Dedifferentiated amniotic fluid mesenchymal stem cell (primary cell): ENCODE measurements around the gene PKN1.
"Not testable (repeated sequence)": the region's sequence is repeated elsewhere in the genome, so short reads cannot be mapped to it uniquely, and the experiment has no call there.

Experiments used
- DNase-seq: peaks from one replicate; pipeline ENCODE4 v3.0.0-alpha.2; 2016; ENCODE audit errors: extremely low spot score

Gene PKN1

DNA sequence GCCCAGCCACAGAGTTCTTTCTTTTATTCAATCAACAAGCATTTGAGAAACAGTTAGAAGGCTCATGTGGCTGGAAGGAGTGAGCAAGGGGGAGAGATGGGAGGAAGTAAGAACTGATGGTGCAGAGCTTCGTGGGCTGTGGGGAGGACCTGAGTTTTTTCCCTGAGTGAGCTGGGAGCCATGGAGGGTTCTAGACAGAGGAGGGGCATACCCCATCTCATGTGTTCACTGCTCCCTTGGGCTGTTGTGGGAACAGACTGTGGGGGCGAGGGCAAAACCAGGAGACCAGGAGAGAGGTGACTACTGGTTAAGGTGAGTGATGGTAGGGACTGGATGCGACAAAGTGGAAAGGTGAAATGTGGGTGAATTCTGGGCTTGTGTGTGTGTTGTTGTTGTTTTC, 2.4 kb upstream of the PKN1 start:
- DNase-seq, result no peak

DNA sequence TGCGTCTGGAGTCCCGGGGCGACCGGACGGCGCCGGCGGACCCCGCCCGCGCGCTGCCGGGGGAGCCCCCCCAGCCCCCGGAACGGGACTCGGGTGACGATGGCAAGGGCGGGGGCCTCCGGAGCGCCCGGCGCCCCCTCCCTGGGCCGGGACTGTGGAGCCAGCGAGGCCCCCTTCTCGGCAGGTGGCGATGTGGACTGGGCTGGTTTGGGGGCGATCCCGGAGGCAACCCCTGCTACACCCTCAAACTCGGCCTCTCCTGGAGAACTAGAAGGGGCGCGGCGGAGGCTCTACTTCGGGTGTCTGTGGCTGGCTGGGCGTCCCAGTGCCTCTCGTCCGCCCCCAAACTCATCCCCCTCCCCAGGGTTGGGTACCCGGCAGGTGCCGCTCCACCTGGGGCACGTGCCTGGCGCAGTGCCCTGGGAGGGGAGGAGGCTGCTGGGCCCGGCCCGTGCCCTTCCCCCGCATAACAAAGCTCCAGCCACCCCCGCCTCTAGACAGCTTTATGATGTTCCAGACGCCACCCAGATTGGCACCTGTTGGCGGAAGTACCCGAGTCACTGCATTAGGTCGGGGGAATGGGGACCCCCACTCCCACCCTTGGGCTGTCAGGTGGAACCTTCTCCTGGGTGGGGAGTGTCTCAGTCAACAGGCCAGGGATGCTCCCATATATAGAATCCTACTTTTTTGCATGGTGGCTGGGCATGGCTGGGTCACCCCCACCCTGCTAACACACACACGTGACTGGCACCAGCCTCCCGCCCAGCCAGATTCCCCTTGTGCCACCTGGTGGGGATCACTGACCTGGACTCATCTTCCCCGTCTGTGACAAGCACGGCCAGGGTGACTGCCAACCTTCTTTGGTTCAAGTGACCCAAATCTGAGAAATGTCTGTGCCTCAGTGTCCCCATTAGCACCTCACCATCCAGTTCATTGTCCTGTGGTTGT, 722 bp downstream of the PKN1 start:
- no peak for DNase-seq

DNA sequence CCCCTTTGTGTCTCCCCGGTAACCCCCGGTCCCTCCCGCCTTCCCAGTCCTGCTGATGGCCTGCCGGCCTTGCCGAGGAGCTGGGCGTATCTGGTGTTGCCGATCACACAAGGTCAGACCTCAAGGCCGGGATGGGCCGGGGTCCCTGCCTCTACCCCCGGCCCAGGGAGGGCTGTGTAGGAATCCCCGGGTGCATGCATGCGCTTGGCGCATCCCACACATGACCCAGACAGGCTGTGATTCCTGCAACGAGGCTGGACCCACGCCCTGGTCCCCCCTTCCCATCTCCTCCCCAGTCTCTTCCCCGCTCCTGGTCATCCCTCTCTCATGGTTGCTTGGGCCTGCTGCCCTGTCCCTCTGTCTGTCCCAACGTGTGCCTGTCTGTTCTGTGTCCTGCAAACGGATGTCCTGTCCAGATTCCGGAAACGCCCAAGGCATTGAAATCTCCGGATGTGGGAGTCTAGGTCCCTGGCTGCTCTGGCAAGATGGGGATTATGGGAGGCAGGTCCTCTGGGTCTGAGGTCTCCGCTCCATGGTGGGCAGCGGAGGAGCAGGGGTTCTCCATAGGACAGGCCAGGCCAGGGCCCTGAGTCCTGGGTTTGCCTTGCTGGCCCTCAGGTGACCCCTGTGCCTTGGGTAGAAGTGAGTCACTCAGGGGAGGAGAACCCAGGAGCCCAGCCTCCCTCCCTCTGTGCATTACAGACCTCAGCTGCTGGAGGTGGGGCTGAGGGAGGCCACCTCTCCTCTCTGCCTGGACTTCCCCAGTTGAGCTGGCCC, 1.6 kb downstream of the PKN1 start:
- DNase-seq, result no peak

DNA sequence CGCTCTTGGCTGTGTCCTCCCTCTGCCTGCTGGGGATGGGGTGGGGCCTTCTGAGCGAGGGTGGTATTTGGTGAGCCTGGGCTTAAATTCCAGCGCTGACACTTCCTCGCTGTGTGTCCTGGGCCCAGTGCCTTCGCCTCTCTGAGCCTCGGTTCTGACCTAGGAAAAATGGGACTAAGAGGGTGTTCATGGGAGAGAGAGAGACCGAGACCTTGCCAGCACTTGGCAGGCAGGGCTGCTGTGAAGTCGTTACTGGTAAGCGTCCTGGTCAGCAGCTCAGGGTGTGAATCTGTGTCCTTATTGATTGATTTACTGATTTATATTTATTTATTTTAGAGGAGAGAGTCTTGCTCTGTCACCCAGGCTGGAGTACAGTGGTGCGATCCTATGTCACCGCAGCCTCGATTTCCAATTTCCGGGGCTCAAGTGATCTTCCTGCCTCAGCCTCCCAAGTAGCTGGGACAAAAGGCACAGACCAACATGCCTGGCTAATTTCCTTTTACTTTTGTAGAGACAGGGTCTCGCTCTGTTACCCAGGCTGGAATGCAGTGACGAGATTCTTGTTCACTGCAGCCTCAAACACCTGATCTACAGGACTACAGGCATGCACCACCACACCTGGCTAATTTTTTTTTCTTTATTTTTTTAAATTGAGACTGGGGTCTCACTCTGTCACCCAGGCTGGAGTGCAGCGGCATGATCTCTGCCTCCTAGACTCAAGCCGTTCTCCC, 2.4 kb downstream of the PKN1 start:
- no peak for DNase-seq

DNA sequence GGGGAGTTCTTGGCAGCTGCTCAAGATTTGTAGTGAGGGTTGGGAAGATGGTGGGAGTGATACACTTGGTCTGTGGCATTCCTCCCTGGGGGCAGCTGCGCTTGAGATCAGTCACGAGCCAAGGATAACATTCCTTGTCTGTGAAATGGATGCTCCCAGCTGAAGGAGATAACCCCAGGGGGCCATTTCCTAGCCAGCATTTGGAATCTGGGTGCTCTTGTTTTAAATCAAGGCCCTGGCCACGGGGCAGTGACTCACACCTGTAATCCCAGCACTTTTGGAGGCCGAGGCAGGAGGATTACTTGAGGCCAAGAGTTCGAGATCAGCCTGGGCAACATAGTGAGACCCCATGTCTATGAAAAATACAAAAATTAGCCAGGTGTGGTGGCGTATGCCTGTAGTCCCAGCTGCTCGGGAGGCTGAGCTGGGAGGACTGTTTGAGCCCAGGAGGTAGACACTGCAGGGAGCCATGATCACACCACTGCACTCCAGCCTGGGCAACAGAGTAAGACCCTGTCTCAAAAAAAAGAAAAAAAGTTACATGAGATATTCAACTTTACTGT, 4.6 kb downstream of the PKN1 start:
- no peak for DNase-seq

DNA sequence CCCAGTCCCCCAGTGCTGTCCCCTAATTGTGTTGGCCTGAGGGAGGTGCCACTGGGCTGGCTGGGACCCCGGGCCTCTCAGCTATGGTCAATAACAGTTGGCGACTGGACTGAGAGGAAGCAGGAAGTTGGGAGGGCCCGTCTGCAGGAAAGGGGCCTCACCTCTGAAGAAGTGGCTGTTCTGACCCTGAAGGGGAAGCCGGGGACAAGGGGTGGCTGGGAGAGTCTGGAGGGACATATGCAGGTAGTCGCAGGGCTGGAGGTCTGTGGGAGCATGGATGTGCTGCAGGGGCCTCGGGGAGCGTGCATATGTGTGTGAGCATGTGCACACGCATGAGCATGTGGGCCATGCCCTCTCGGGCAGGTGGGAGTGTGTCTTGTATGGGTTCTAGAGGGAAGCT, 5.9 kb downstream of the PKN1 start:
- no peak for DNase-seq

DNA sequence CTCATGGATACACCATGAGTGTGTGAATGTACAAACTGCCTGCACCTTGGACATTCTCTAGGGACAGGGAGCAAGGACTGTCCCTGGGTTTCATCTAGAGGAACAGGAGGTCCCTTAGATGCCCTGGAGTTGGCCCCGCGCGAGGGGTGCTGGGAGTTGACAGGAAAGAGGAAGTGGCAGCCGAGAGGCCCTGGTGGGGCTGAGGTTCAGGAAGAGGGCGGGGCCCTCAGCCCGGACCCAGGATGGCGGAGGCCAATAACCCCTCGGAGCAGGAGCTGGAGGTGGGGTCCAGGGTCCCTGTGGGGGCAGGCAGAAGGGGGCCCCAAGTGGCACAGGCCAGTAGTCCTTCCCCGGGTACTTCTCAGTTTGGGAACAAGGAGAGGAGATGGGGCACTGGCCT, 6.9 kb downstream of the PKN1 start:
- no peak for DNase-seq

DNA sequence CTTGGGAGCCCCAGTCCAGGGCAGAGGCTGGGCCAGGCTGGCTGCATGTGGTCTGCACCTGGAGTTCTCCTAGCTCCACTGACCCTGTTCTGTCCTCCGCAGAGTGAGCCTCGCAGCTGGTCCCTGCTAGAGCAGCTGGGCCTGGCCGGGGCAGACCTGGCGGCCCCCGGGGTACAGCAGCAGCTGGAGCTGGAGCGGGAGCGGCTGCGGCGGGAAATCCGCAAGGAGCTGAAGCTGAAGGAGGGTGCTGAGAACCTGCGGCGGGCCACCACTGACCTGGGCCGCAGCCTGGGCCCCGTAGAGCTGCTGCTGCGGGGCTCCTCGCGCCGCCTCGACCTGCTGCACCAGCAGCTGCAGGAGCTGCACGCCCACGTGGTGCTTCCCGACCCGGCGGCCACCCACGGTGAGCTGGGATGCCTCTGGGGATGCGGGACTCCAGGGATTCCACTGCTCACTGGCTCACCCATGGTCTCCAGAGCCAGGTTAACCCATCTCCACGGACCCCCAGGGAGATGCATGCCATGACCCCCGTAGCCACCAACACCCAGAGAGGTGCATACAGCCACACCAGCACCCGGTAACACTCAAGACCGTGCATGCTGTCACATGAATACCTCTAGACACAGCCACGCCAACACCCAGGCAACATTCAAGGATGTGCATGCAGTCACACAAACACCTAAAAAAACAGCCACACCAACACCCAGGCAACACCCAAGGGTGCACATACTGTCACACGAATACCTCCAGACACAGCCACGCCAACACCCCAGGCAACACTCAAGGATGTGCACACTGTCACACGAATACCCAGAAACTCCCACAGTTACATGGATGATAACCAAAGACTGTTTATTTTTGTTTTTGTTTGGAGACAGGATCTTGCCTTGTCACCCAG, 8.2 kb downstream of the PKN1 start:
- no peak for DNase-seq

DNA sequence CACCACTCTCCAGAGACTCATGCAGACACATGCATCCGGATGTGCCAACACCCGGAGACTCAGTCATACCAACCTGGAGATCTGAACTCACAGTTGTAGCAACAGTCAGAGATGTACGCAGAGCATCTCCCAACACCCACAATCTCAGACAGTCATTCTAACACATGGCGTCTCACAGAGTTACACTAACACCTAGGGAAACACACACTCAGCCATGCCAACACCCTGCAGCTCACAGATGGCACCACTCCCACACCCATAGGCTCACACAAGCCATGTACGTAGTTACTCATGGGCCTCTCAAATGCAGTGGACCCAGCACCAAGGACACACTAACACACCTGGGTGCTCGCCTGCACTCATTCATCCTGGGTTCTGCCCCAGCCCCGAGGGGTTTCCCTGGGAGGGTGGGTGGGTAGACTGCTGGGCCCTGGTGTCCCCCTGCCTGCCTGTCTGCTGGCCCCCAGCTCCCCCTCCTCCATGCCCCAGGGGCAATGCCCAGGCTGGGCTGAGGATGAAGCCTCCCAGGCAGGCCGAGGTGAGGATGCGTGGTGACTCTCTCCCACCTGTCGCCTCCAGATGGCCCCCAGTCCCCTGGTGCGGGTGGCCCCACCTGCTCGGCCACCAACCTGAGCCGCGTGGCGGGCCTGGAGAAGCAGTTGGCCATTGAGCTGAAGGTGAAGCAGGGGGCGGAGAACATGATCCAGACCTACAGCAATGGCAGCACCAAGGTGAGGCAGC, 10.0 kb downstream of the PKN1 start:
- no peak for DNase-seq

DNA sequence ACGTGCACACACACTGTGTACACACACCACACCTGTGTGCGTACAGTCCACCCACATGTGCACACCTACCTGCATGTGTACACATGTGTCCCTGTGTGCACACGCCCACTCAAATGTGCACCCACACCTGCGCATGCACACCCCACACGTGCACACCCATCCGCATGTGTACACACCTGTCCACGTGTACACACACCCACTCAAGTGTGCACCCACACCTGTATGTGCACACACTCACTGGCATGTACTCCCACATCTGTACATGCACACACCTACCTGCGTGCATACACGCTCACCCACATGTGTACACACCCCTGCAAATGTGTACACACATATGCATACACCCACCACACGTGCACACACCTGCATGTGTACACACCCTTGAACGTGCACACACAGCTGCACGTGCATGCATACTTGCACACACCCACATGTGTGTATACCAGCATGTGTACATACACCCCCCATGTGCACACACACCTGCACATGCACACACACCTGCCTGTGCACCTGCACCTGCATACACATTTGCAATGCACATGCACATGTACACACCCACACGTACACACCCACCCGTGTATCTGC, 10.6 kb downstream of the PKN1 start:
- no peak for DNase-seq

DNA sequence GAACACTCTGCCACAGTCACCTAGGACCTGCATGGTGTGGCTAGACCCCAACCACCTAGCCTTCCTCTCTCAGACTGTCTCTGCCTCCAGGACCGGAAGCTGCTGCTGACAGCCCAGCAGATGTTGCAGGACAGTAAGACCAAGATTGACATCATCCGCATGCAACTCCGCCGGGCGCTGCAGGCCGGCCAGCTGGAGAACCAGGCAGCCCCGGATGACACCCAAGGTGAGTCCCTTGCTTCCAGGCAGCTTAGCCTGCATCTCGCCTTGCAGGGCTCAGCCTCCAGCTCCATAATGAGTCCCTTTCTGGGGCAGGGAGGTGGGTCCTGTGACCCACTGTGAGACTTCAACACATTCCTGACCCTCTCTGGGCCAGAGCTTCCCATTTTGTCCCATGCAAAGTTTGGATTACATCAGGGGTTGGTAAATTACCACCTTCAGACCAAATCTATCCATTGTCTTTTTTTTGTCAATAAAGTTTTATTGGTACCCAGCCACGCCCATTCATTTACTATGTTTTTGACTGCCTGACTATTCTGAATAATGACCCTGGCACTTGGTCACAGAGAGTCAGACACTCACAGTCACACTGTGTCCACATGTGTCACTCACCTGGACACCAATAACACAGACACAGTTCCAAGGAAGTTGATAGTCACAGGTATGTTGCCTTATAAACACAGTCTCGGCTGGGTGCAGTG, 13.4 kb downstream of the PKN1 start:
- no peak for DNase-seq

DNA sequence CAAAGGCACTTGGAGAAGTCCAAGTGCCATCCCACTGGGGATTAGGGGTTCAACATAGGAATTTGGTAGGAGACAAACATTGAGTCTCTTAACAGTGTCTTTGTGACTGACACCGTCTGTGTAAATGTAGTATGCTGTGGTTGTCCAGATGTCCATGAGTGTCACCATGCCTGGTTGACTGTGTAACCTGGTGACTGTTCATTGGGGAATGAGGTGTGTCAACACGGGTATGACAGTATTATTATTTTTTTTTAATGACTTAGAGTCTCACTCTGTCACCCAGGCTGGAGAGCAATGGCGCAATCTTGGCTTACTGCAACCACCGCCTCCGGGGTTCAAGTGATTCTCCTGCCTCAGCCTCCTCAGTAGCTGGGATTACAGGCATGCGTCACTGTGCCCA, 16.2 kb downstream of the PKN1 start:
- no peak for DNase-seq

DNA sequence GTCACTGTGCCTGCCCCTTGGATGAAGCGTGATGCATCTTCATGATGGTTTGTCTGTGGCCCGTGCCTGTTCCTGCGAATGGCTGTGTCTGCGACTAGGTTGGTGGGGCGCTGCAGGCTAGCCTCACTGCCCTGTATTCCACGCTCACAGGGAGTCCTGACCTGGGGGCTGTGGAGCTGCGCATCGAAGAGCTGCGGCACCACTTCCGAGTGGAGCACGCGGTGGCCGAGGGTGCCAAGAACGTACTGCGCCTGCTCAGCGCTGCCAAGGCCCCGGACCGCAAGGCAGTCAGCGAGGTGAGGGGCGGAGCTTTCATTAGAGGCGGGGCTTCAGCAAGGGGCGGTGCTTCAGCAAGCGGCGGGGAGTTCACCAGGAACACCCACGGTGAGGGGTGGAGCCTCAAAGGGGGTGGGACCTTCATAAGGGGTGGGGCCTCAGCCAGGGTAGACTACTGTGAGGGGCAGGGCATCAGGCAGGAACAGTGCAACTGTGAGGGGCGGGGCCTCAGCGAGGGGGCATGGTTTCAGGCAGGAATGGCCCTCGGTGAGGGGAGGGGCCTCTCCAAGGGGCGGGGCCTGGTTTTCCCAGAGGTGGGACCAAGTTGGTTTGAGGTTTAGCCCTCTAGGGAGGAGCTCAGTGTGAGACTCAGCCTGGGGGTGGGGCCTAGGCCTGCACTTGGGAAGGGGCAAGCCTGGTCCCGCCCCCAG, 17.2 kb downstream of the PKN1 start:
- DNase-seq, result no peak

DNA sequence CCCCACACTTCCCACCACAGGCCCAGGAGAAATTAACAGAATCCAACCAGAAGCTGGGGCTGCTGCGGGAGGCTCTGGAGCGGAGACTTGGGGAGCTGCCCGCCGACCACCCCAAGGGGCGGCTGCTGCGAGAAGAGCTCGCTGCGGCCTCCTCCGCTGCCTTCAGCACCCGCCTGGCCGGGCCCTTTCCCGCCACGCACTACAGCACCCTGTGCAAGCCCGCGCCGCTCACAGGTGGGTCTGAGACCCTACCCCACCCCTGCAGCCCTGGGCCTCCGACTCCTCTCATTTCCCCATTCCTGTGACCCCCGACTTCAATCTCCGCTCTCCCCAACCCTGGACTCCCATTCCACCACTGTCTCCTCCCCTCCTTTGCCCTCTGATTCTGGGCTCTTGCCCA, 17.8 kb downstream of the PKN1 start:
- DNase-seq, result no peak

DNA sequence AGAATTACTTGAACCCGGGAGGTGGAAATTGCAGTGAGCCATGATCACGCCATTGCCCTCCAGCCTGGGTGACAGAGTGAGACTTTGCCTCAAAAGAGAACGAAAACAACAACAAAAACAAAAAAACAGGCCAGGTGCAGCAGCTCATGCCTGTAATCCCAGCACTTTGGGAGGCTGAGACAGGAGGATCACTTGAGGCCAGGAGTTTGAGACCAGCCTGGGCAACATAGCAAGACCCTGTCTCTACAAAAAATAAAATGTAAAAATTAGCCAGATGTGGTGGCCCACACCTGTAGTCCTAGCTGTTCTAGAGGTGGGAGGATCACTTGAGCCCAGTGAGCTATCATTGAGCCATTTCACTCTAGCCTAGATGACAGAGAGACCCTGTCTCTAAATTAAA, 19.2 kb downstream of the PKN1 start:
- not testable (repeated sequence) for DNase-seq

DNA sequence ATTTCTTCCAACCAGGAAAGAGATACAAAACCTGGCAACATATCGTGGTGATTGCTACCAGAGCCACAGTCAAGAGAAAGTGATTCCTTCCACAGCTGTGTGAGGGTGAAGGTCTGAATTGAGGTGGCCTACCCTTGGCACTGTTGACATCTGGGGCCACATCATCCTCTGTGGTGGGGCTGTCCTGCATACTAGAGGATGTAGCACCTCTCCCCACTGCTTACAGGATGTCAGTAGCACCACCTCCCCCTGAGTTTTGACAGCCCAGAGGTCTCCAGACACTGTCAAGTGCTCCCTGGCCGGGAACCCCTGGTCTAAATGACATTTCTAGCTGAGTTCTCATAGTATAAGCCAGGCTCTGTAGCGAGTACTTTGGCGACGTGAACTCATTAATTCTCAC, 26.6 kb downstream of the PKN1 start:
- DNase-seq, result no peak

DNA sequence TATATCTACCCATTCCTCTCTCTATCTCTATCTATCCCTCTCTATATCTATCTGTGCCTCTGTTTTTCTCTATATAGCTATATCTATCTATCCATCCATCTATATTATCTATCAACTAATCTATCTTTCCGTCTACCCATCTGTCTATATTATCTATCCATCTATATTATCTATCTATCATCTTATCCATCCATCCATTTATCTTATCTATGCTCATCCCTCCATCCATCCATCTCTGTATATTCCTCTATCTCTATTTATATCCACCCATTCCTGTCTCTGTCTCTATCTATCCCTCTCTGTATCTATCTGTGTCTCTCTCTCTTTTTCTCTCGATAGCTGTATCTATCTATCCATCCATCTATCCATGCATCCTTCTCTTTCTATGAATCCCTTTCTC, 27.8 kb downstream of the PKN1 start:
- DNase-seq, result no peak

DNA sequence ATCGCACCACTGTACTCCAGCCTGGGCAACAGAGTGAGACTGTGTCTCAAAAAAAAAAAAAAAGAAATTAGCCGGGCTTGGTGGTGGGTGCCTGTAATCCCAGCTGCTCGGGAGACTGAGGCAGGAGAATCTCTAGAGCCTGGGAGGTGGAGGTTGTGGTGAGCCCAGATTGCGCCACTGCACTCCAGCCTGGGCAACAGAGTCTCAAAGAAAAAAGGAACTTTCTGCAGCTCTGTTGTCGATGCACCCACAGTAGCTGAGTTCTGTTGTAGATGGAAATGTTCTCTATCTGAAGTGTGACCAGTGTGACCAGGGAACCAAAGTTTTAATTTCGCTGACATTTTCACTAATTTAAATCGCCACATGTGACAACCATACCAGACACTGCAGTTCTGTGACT, 29.3 kb downstream of the PKN1 start:
- not testable (repeated sequence) for DNase-seq

DNA sequence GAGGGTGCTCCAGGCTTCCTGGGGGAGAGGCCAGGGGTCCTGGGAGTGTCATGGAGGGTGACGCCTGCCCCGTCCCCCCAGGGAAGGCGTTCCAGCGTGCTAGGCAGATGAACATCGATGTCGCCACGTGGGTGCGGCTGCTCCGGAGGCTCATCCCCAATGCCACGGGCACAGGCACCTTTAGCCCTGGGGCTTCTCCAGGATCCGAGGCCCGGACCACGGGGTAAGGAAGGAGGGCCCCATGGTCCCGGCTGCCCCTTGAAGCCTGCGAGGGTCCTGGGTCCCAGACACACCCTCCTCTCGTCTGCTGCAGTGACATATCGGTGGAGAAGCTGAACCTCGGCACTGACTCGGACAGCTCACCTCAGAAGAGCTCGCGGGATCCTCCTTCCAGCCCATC, 30.6 kb downstream of the PKN1 start:
- DNase-seq, result no peak
